ENCODE data around the gene RABL6. TPM values are rescaled to one million over a fixed set of nuclear protein-coding genes. Genes with fewer than 3 reads are reported as not detected.
"Not testable (repeated sequence)": the region's sequence is repeated elsewhere in the genome, so short reads cannot be mapped to it uniquely, and the experiment has no call there.

The RABL6 gene
- polyA plus RNA-seq, 1 experiment: 35.4 TPM

DNA sequence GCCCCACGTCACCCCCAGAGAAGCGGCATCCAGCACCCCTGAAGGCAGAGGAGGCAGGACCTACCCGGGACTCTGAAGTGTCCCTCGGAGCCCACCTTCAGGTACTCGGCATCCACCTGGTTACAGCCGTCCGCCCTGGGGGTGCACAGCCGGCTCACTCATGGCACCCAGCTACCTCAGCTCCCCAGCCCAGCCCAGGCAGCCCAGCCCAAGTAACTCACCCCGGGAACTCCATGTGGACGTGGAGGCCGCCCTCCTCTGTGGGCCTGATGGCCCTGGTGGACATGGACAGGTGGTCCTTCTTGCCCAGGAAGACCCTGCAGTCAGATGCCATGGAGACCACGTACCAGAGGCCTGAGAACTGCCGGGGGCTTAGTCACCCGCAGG is 44.1 kb upstream of the RABL6 start:
- TF ChIP-seq, protein P1, sequence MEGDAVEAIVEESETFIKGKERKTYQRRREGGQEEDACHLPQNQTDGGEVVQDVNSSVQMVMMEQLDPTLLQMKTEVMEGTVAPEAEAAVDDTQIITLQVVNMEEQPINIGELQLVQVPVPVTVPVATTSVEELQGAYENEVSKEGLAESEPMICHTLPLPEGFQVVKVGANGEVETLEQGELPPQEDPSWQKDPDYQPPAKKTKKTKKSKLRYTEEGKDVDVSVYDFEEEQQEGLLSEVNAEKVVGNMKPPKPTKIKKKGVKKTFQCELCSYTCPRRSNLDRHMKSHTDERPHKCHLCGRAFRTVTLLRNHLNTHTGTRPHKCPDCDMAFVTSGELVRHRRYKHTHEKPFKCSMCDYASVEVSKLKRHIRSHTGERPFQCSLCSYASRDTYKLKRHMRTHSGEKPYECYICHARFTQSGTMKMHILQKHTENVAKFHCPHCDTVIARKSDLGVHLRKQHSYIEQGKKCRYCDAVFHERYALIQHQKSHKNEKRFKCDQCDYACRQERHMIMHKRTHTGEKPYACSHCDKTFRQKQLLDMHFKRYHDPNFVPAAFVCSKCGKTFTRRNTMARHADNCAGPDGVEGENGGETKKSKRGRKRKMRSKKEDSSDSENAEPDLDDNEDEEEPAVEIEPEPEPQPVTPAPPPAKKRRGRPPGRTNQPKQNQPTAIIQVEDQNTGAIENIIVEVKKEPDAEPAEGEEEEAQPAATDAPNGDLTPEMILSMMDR (IDR thresholded peaks at IDR 0.05; ENCODE audit: low read depth, low read length): no peak
- no peak overlapping the region for H3K4me3 ChIP-seq (ENCODE audit: low read depth, low read length)
- ChIA-PET POLR2A (no interaction called here), CTCF (interaction anchor here (0.6 kb wide), 1 partner anchor 27 kb away, joined by 5 read pairs; no protein-coding TSS in a partner anchor)
- no peak overlapping the region for H3K27ac ChIP-seq (ENCODE audit: low read depth, low read length)
- H3K27me3 ChIP-seq (ENCODE audit: control insufficient read depth, insufficient read depth, low read length): peaks cover 14% of the 10 kb centered on the region
- H3K9me3 ChIP-seq (ENCODE audit: control insufficient read depth, insufficient read depth, low read length): no peaks in the 10 kb centered on the region; the same call in 1 of the 2 replicates
- DNase-seq (ENCODE audit: low read depth, low spot score): no peak

GRCh38 chr9:136764301-136764891 is 43.4 kb upstream of the RABL6 start, which contains the start of gene LCN15:
LCN15 (minus strand) TSS chr9:136764518; CDS start chr9:136764488, 30 bp downstream.
- TF ChIP-seq, protein P1 (IDR thresholded peaks at IDR 0.05; ENCODE audit: low read depth, low read length): no peak
- no peak within 1 kb of the TSS for H3K27ac ChIP-seq (ENCODE audit: low read depth, low read length)
- ChIA-PET CTCF (no interaction called here), POLR2A (no interaction called here)
- DNase-seq (ENCODE audit: low read depth, low spot score): no peak
- H3K4me3 ChIP-seq (ENCODE audit: low read depth, low read length): no peak within 1 kb of the TSS
- H3K9me3 ChIP-seq (ENCODE audit: control insufficient read depth, insufficient read depth, low read length): no peaks in the 10 kb centered on the region; the same call in 1 of the 2 replicates
- H3K27me3 ChIP-seq (ENCODE audit: control insufficient read depth, insufficient read depth, low read length): peaks cover 14% of the 10 kb centered on the region

GRCh38 chr9:136765041-136765440 is 42.7 kb upstream of the RABL6 start:
- ChIA-PET CTCF (no interaction called here), POLR2A (no interaction called here)
- Histone ChIP-seq H3K27ac (ENCODE audit: low read depth, low read length) (no peak overlapping the region), H3K4me3 (ENCODE audit: low read depth, low read length) (no peak overlapping the region), H3K9me3 (ENCODE audit: control insufficient read depth, insufficient read depth, low read length) (no peaks in the 10 kb centered on the region; the same call in 1 of the 2 replicates), H3K27me3 (ENCODE audit: control insufficient read depth, insufficient read depth, low read length) (peaks cover 14% of the 10 kb centered on the region)
- DNase-seq (ENCODE audit: low read depth, low spot score): no peak
- TF ChIP-seq, protein P1 (IDR thresholded peaks at IDR 0.05; ENCODE audit: low read depth, low read length): no peak

- H3K9me3 ChIP-seq (ENCODE audit: control insufficient read depth, insufficient read depth, low read length); DNase-seq (ENCODE audit: low read depth, low spot score); H3K4me3 ChIP-seq (ENCODE audit: low read depth, low read length); H3K27ac ChIP-seq (ENCODE audit: low read depth, low read length); POLR2A ChIA-PET: not testable (repeated sequence)
- H3K27me3 ChIP-seq (ENCODE audit: control insufficient read depth, insufficient read depth, low read length): peaks cover 14% of the 10 kb centered on the region
- CTCF ChIA-PET: interaction anchor here (0.6 to 1.9 kb wide), 2 partner anchors 11 to 222 kb away, joined by 4 to 6 read pairs; no protein-coding TSS in a partner anchor
Measured at GRCh38 chr9:136765745-136766409, 41.9 kb upstream of the RABL6 start.

DNA sequence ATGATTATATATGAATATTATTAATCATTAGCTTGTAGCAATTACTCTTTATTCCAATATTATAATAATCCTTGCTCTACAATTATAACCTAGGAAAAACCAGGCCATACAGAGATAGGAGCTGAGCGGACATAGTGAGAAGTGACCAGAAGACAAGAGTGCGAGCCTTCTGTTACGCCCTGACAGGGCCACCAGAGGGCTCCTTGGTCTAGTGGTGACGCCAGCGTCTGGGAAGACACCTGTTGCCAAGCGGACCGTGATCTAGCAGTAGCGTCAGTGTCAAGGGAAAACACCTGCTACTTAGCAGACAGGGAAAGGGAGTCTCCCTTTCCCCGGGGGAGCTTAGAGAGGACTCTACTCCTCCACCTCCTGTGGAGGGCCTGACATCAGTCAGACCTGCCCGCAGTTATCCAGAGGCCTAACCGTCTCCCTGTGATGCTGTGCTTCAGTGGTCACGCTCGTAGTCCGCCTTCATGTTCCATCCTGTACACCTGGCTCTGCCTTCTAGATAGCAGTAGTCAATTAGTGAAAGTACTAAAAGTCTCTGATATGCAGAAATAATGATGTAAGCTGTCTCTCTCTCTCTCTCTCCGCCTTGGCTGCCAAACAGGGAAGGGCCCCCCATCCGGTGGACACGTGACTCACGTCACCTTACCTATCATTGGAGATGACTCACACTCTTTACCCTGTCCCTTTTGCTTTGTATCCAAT is 41.2 kb upstream of the RABL6 start:
- TF ChIP-seq, protein P1 (IDR thresholded peaks at IDR 0.05; ENCODE audit: low read depth, low read length): 0 out of 2 replicates have a peak, but pooled peaks have one; percentile 13
- H3K27ac ChIP-seq (ENCODE audit: low read depth, low read length); H3K9me3 ChIP-seq (ENCODE audit: control insufficient read depth, insufficient read depth, low read length); H3K4me3 ChIP-seq (ENCODE audit: low read depth, low read length); POLR2A ChIA-PET: not testable (repeated sequence)
- peaks cover 14% of the 10 kb centered on the region for H3K27me3 ChIP-seq (ENCODE audit: control insufficient read depth, insufficient read depth, low read length)
- CTCF ChIA-PET: interaction anchor here (0.6 to 1.9 kb wide), 2 partner anchors 11 to 221 kb away, joined by 4 to 6 read pairs; no protein-coding TSS in a partner anchor
- peak; percentile 7 for DNase-seq (ENCODE audit: low read depth, low spot score)
